H1 (cell line): ENCODE results near the gene MRS2. TPM values are rescaled to one million over a fixed set of nuclear protein-coding genes. Genes with fewer than 3 reads are reported as not detected.

ENCODE experiments used
- CTCF ChIA-PET: fragments of 300-600 bp; sonication (Branson Sonifier 250); formaldehyde crosslinking; loops from one replicate; lab custom pipeline; 2021; ENCODE audit not compliant: partially characterized antibody; lab: Charles Lee
- POLR2A ChIA-PET: fragments of 300-600 bp; sonication (Branson Sonifier 250); formaldehyde crosslinking; loops from one replicate; lab custom pipeline; 2021; ENCODE audit warnings: inconsistent platforms; ENCODE audit not compliant: partially characterized antibody; lab: Charles Lee
- DNase-seq, 2 experiments: peaks; one replicate each; pipeline versions ENCODE4 v3.0.0 to v3.0.0-alpha.2; 2010 to 2022; ENCODE audit warnings: low spot score in 2 of 2, low read depth in 1 of 2, mixed read lengths in 1 of 2
- FAIRE-seq: peaks from 2 replicates; lab custom pipeline; 2011; peaks lifted over from hg19 to GRCh38; lab: Jason Lieb, UNC
- H2AFZ ChIP-seq: 2 replicates; pipeline ENCODE4 v1.8.1; 2012; ENCODE audit warnings: low read length, inconsistent platforms
- H2AK5ac ChIP-seq: 2 replicates; pipeline ENCODE4 v1.6.1; 2013; ENCODE audit warnings: low read depth, low read length
- H2BK120ac ChIP-seq: replicated peaks from 2 replicates; pipeline ENCODE3; 2013; ENCODE audit warnings: low read depth, low read length, inconsistent platforms
- H2BK12ac ChIP-seq: 2 replicates; pipeline ENCODE4 v1.6.1; 2013; ENCODE audit warnings: low read depth, low read length
- H2BK15ac ChIP-seq: 2 replicates; pipeline ENCODE4 v1.6.1; 2013; ENCODE audit warnings: low read length
- H2BK20ac ChIP-seq: 2 replicates; pipeline ENCODE4 v1.6.1; 2013; ENCODE audit warnings: low read length
- H2BK5ac ChIP-seq: 2 replicates; pipeline ENCODE4 v1.6.1; 2013; ENCODE audit warnings: low read depth, low read length
- H3K14ac ChIP-seq: 2 replicates; pipeline ENCODE4 v1.6.1; 2013; ENCODE audit warnings: inconsistent platforms; ENCODE audit not compliant: insufficient read length
- H3K18ac ChIP-seq: 2 replicates; pipeline ENCODE4 v1.6.1; 2013; ENCODE audit warnings: low read length; ENCODE audit errors: extremely low read depth
- H3K23ac ChIP-seq: 2 replicates; pipeline ENCODE4 v1.6.1; 2013; ENCODE audit warnings: inconsistent platforms; ENCODE audit not compliant: insufficient read length
- H3K23me2 ChIP-seq: 2 replicates; pipeline ENCODE4 v1.6.1; 2013; ENCODE audit warnings: low read depth, low read length
- H3K27ac ChIP-seq: 2 replicates; pipeline ENCODE4 v1.6.1; 2011; ENCODE audit warnings: low read depth, low read length, inconsistent platforms
- H3K27me3 ChIP-seq, 4 experiments: replicated peaks in 1 of 4; 1 replicate in 1 of 4; 2 replicates in 3 of 4; pipeline versions ENCODE4 v1.6.1 to v1.8.1; 2011 to 2013; ENCODE audit warnings: low read length in 3 of 4, mild to moderate bottlenecking in 3 of 4, inconsistent platforms in 2 of 4, mixed read lengths in 2 of 4, moderate library complexity in 1 of 4; ENCODE audit not compliant: control insufficient read depth in 3 of 4, insufficient read depth in 3 of 4; ENCODE audit errors: extremely low read depth in 1 of 4
- H3K36me3 ChIP-seq, 4 experiments: 2 replicates each; pipeline versions ENCODE4 v1.6.1 to v1.8.1; 2011 to 2013; ENCODE audit warnings: mild to moderate bottlenecking in 4 of 4, low read length in 3 of 4, moderate library complexity in 2 of 4, control low read depth in 1 of 4, inconsistent platforms in 1 of 4; ENCODE audit not compliant: insufficient read depth in 4 of 4, control insufficient read depth in 2 of 4
- H3K4ac ChIP-seq: replicated peaks from 2 replicates; pipeline ENCODE3; 2013; ENCODE audit warnings: low read length, low read depth, mixed read lengths, inconsistent platforms; ENCODE audit not compliant: insufficient read length
- H3K4me1 ChIP-seq, 4 experiments: replicated peaks in 1 of 4; 1 replicate in 1 of 4; 2 replicates in 3 of 4; pipeline versions ENCODE4 v1.6.1 to v1.8.1; 2011 to 2013; ENCODE audit warnings: low read length in 3 of 4, inconsistent platforms in 2 of 4, mixed read lengths in 1 of 4; ENCODE audit not compliant: insufficient read depth in 4 of 4, control insufficient read depth in 3 of 4
- H3K4me2 ChIP-seq, 2 experiments: 2 replicates each; pipeline versions ENCODE4 v1.6.1 to v1.8.1; 2011 to 2013; ENCODE audit warnings: low read depth in 2 of 2, low read length in 2 of 2, control low read depth in 1 of 2, inconsistent platforms in 1 of 2, mild to moderate bottlenecking in 1 of 2; ENCODE audit not compliant: insufficient read depth in 1 of 2
- H3K4me3 ChIP-seq, 4 experiments: fragments of 200-600, 300-600 bp in 1 of 4; sonication (generic), shearing (Covaris generic), sonication (Bioruptor Twin) in 1 of 4; 2 replicates each; pipeline versions ENCODE4 v1.5.1 to v1.8.1; 2011 to 2016; ENCODE audit warnings: low read length in 4 of 4, low read depth in 3 of 4, control low read depth in 2 of 4, inconsistent platforms in 2 of 4, mild to moderate bottlenecking in 2 of 4, mixed read lengths in 1 of 4, moderate library complexity in 1 of 4; ENCODE audit not compliant: insufficient read depth in 2 of 4; ENCODE audit errors: extremely low read depth in 1 of 4
- H3K56ac ChIP-seq: replicated peaks from 2 replicates; pipeline ENCODE3; 2013; ENCODE audit warnings: low read depth, mild to moderate bottlenecking, mixed read lengths, low read length, inconsistent platforms; ENCODE audit not compliant: insufficient read length
- H3K79me1 ChIP-seq: 2 replicates; pipeline ENCODE4 v1.6.1; 2013; ENCODE audit warnings: low read depth, low read length, control low read depth
- H3K79me2 ChIP-seq, 2 experiments: 2 replicates each; pipeline versions ENCODE4 v1.6.1 to v1.8.1; 2012 to 2013; ENCODE audit warnings: low read length in 2 of 2, mild to moderate bottlenecking in 2 of 2, inconsistent platforms in 1 of 2; ENCODE audit not compliant: insufficient read depth in 2 of 2, control insufficient read depth in 1 of 2
- H3K9ac ChIP-seq, 4 experiments: replicated peaks in 1 of 4; 1 replicate in 1 of 4; 2 replicates in 3 of 4; pipeline versions ENCODE4 v1.6.1 to v1.8.1; 2011 to 2013; ENCODE audit warnings: low read depth in 3 of 4, low read length in 3 of 4, control low read depth in 2 of 4, mild to moderate bottlenecking in 2 of 4, moderate library complexity in 2 of 4, inconsistent platforms in 1 of 4; ENCODE audit errors: extremely low read depth in 1 of 4
- H3K9me3 ChIP-seq, 2 experiments: 2 replicates each; pipeline versions ENCODE4 v1.6.1 to v1.8.1; 2012 to 2013; ENCODE audit warnings: mild to moderate bottlenecking in 2 of 2, moderate library complexity in 2 of 2, control low read depth in 1 of 2, inconsistent platforms in 1 of 2, low read depth in 1 of 2, low read length in 1 of 2, mixed read lengths in 1 of 2; ENCODE audit not compliant: insufficient read depth in 2 of 2
- H4K20me1 ChIP-seq, 2 experiments: replicated peaks in 1 of 2; 2 replicates each; pipeline versions ENCODE3 to v1.8.1; 2011 to 2013; ENCODE audit warnings: inconsistent platforms in 2 of 2, low read length in 2 of 2, mild to moderate bottlenecking in 1 of 2; ENCODE audit not compliant: insufficient read depth in 2 of 2, control insufficient read depth in 1 of 2
- H4K5ac ChIP-seq: 2 replicates; pipeline ENCODE4 v1.6.1; 2013; ENCODE audit warnings: low read length, low read depth, mixed read lengths, inconsistent platforms; ENCODE audit not compliant: insufficient read length
- H4K8ac ChIP-seq: 2 replicates; pipeline ENCODE4 v1.8.0; 2013; ENCODE audit warnings: mild to moderate bottlenecking, moderate library complexity, low read length, inconsistent platforms; ENCODE audit not compliant: insufficient read depth; ENCODE audit errors: extremely low read depth
- H4K91ac ChIP-seq: replicated peaks from 2 replicates; pipeline ENCODE3; 2013; ENCODE audit warnings: low read length, mixed read lengths, inconsistent platforms; ENCODE audit not compliant: insufficient read length
- CHD2 ChIP-seq: IDR thresholded peaks from 2 replicates; pipeline ENCODE4 v1.6.1; 2012; ENCODE audit warnings: low read length, improper control_type of control experiment
- HDAC2 ChIP-seq, 2 experiments: fragments of 300-600 bp in 1 of 2; sonication (generic) in 1 of 2; IDR thresholded peaks; 2 replicates each; pipeline ENCODE4 v1.6.1; 2011 to 2012; ENCODE audit warnings: low read depth in 2 of 2, low read length in 2 of 2, mild to moderate bottlenecking in 2 of 2, moderate library complexity in 2 of 2, borderline replicate concordance in 1 of 2, inconsistent platforms in 1 of 2
- KDM1A ChIP-seq: fragments of 200-600, 300-600 bp; sonication (generic); IDR thresholded peaks from 2 replicates; pipeline ENCODE4 v1.7.1; 2016; ENCODE audit warnings: mild to moderate bottlenecking, low read length, borderline replicate concordance
- POLR2A ChIP-seq, 2 experiments: IDR thresholded peaks; 1 replicate in 1 of 2; 2 replicates in 1 of 2; pipeline ENCODE4 v1.6.1; 2011; ENCODE audit warnings: low read depth in 2 of 2, low read length in 2 of 2, mild to moderate bottlenecking in 2 of 2; ENCODE audit errors: control extremely low read depth in 1 of 2
- POU5F1 ChIP-seq: IDR thresholded peaks from 2 replicates; pipeline ENCODE4 v1.6.1; 2011; ENCODE audit warnings: low read depth, mild to moderate bottlenecking, low read length, moderate library complexity
- SAP30 ChIP-seq: fragments of 300-600 bp; sonication (generic); IDR thresholded peaks from 2 replicates; pipeline ENCODE4 v1.7.1; 2012; ENCODE audit warnings: low read length, moderate library complexity, mild to moderate bottlenecking, inconsistent platforms; ENCODE audit not compliant: insufficient read depth, insufficient replicate concordance
- SIN3A ChIP-seq, 2 experiments: IDR thresholded peaks in 1 of 2; conservative IDR thresholded peaks in 1 of 2; 2 replicates each; pipeline ENCODE4 v1.6.1; 2011 to 2012; ENCODE audit warnings: low read length in 2 of 2, improper control_type of control experiment in 1 of 2, low read depth in 1 of 2, mild to moderate bottlenecking in 1 of 2
- SP2 ChIP-seq: IDR thresholded peaks from 2 replicates; pipeline ENCODE4 v1.6.1; 2012; ENCODE audit warnings: mild to moderate bottlenecking, low read length, inconsistent platforms
- SUZ12 ChIP-seq: fragments of 200-600 bp; sonication (generic); IDR thresholded peaks from 2 replicates; pipeline ENCODE4 v1.6.1; 2012; ENCODE audit warnings: mild to moderate bottlenecking, inconsistent platforms, low read length, moderate library complexity, mixed read lengths
- TCF12 ChIP-seq: IDR thresholded peaks from 2 replicates; pipeline ENCODE4 v1.6.1; 2011; ENCODE audit warnings: low read depth, mild to moderate bottlenecking, low read length
- WGBS, 2 experiments: shearing (Covaris generic) in 1 of 2; methylation state at CpG; one replicate each; pipeline versions ENCODE4 v1.1.6 to v1.1.7; 2013 to 2015; ENCODE audit warnings: low lambda C conversion rate in 2 of 2, mixed read lengths in 2 of 2, inconsistent platforms in 1 of 2, low coverage in 1 of 2, missing lambda C conversion rate in 1 of 2; ENCODE audit not compliant: insufficient replicate concordance in 2 of 2, insufficient coverage in 1 of 2, insufficient read length in 1 of 2; ENCODE audit errors: extremely low coverage in 1 of 2, missing lambda C conversion rate in 1 of 2; 5-methylcytosine and 5-hydroxymethylcytosine counted together
- polyA plus RNA-seq, 7 experiments: library from polyadenylated mRNA; depleted of rRNA in 3 of 7; stranded (reverse) in 5 of 7; unstranded in 2 of 7; fragments of >200 nt in 5 of 7; fragments of 200-250 nt in 2 of 7; gene quantifications; 1 replicate in 5 of 7; 2 replicates in 1 of 7; 4 replicates in 1 of 7; pipeline versions ENCODE4 v1.2.1 to v1.2.3, GENCODE V29; 2011 to 2013; ENCODE audit warnings: missing spikeins in 2 of 7, mixed read lengths in 2 of 7
- total RNA-seq: library from RNA; stranded (reverse); fragmentation: NEBNext Ultra II Directional; extraction: Animal tissue kit (Norgen Biotek cat#: 25700); gene quantifications from 2 replicates; pipeline ENCODE4 v1.2.1, GENCODE V29; 2021
- TF ChIP-seq, protein P1 (sequence below): IDR thresholded peaks from 2 replicates; pipeline ENCODE4 v1.6.1; 2012; ENCODE audit warnings: inconsistent platforms

MRS2 gene
- total and polyA plus RNA-seq, 2 of the 8 experiments (the other 6 are each of a cell fraction or from before 2014, with no cell fraction given) = 51.2 to 67.5 TPM

DNA sequence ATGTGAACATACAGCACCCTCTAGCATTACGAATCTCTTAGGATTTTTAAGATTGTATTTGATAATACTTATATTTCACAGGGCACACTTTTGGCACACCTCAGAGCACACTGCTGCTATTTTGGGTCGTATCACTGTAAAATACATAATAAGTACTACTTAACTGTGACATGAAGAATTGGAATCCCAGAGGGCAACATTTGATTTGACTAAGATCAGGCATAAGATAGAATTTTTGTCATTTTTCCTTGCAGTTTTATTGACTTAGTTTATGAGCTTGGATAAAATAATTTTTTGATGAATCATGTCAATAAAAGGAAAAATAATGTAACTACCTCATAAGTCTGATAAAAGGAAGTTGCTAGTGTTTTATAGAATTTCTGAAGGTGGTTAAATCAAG, 22.4 kb downstream of the MRS2 start:
- 91% methylated on average over 2 of the region's 2 CpGs; no CpG with 5 or more reads in 1 of the 2 experiments for WGBS, 2 experiments
- no peak for TF ChIP-seq KDM1A
- no peak for TF ChIP-seq POLR2A (IDR thresholded peaks at IDR 0.05; ENCODE audit: control extremely low read depth in 1 of 2, low read depth in 2 of 2, low read length in 2 of 2)
- no peak for TF ChIP-seq SIN3A (conservative IDR thresholded peaks at IDR 0.05 in 1 of 2, IDR thresholded peaks at IDR 0.05 in 1 of 2; ENCODE audit: low read depth in 1 of 2, low read length in 2 of 2)
- no peak for TF ChIP-seq TCF12
- TF ChIP-seq HDAC2 (IDR thresholded peaks at IDR 0.05; ENCODE audit: borderline replicate concordance in 1 of 2, low read depth in 2 of 2, low read length in 2 of 2) = no peak
- no peak for TF ChIP-seq POU5F1
- TF ChIP-seq, protein P1, sequence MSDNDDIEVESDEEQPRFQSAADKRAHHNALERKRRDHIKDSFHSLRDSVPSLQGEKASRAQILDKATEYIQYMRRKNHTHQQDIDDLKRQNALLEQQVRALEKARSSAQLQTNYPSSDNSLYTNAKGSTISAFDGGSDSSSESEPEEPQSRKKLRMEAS = no peak
- TF ChIP-seq SP2 = no peak
- TF ChIP-seq CHD2 = no peak
- no peak for TF ChIP-seq SAP30
- TF ChIP-seq SUZ12 = no peak

More for the DNA sequence above, 22.4 kb downstream of the MRS2 start:
- Histone ChIP-seq H3K23me2 (no peaks in the 10 kb centered on the region), H3K4ac (no peak overlapping the region), H3K4me2 (no peak overlapping the region), H3K56ac (no peak overlapping the region), H2BK12ac (no peak overlapping the region), H3K18ac (no peak overlapping the region), H2AFZ (no peak overlapping the region), H3K4me1 (no peaks in the 10 kb centered on the region), H2BK15ac (no peak overlapping the region), H2BK5ac (no peak overlapping the region), H3K14ac (no peak overlapping the region), H2BK20ac (no peak overlapping the region), H2BK120ac (no peak overlapping the region), H4K91ac (no peak overlapping the region), H3K23ac (no peak overlapping the region), H3K27me3 (no peaks in the 10 kb centered on the region), H3K36me3 (peaks cover 14 to 58% (median 49%) of the 10 kb centered on the region in 4 experiments), H4K20me1 (no peaks in the 10 kb centered on the region), H3K27ac (no peak overlapping the region), H3K9ac (peak overlapping the region in 1 of 4 experiments; percentile 11; a peak in 1 of 7 replicates), H3K4me3 (no peak overlapping the region), H3K9me3 (no peaks in the 10 kb centered on the region), H3K79me2 (no peaks in the 10 kb centered on the region), H4K8ac (no peak overlapping the region), H2AK5ac (no peak overlapping the region), H4K5ac (no peak overlapping the region), H3K79me1 (no peaks in the 10 kb centered on the region)
- CTCF ChIA-PET = interaction anchor here (1.2 to 1.8 kb wide), 2 partner anchors 15 to 96 kb away, joined by 3 to 5 read pairs; no protein-coding TSS in a partner anchor
- FAIRE-seq (no peak), DNase-seq (no peak)
- POLR2A ChIA-PET = interaction anchor here (1.0 to 4.6 kb wide), 7 partner anchors 12 to 140 kb away, joined by 3 to 33 read pairs (median 6); partner anchors contain the start of gene MRS2
